SK-N-SH treated with all-trans-retinoic acid at 6 μM for 48 hours (cell line): ENCODE results near the gene STUM.

Experiments used
- ATAC-seq: fragments of 200-7000 bp; cut with Tn5 transposase; 3 replicates; pipeline ENCODE4 v1.9.1; 2020; ENCODE audit warnings: mild to moderate bottlenecking, moderate library complexity
- ARNTL ChIP-seq: fragments of 450-650 bp; formaldehyde crosslinking; IDR thresholded peaks from 2 replicates; pipeline ENCODE4 v1.5.0; 2020; ENCODE audit warnings: low read depth, mild to moderate bottlenecking, moderate library complexity, borderline replicate concordance
- CREB5 ChIP-seq: fragments of 250-450 bp; sonication (Bioruptor Pico); IDR thresholded peaks from 2 replicates; pipeline ENCODE4 v1.5.1; 2020; ENCODE audit warnings: low read depth, mild to moderate bottlenecking, moderate library complexity
- CSRNP3 ChIP-seq: fragments of 250-450 bp; sonication (Bioruptor Pico); IDR thresholded peaks from 2 replicates; pipeline ENCODE4 v1.5.1; 2021; ENCODE audit warnings: mild to moderate bottlenecking, moderate library complexity
- GLIS3 ChIP-seq: fragments of 250-450 bp; sonication (Bioruptor Pico); IDR thresholded peaks from 2 replicates; pipeline ENCODE4 v1.5.0; 2020; ENCODE audit warnings: mild to moderate bottlenecking, moderate library complexity
- ISL1 ChIP-seq: fragments of 250-450 bp; sonication (Bioruptor Pico); IDR thresholded peaks from 2 replicates; pipeline ENCODE4 v2.1.2; 2022; ENCODE audit warnings: mild to moderate bottlenecking, moderate library complexity
- OSR1 ChIP-seq: fragments of 250-450 bp; sonication (Bioruptor Pico); IDR thresholded peaks from 2 replicates; pipeline ENCODE4 v1.8.0; 2022; ENCODE audit warnings: moderate library complexity, mild to moderate bottlenecking, inconsistent platforms
- POU6F1 ChIP-seq: fragments of 250-450 bp; sonication (Bioruptor Pico); IDR thresholded peaks from 2 replicates; pipeline ENCODE4 v1.8.0; 2021; ENCODE audit warnings: low read depth, mild to moderate bottlenecking, moderate library complexity, borderline replicate concordance
- PPARA ChIP-seq: fragments of 250-450 bp; sonication (Bioruptor Pico); IDR thresholded peaks from 2 replicates; pipeline ENCODE4 v1.5.0; 2020; ENCODE audit warnings: mild to moderate bottlenecking, borderline replicate concordance
- RARB ChIP-seq: fragments of 250-450 bp; sonication (Bioruptor Pico); IDR thresholded peaks from 2 replicates; pipeline ENCODE4 v1.8.0; 2021; ENCODE audit warnings: mild to moderate bottlenecking, moderate library complexity
- SNAI2 ChIP-seq: fragments of 250-450 bp; sonication (Bioruptor Pico); IDR thresholded peaks from 2 replicates; pipeline ENCODE4 v1.5.0; 2020; ENCODE audit warnings: mild to moderate bottlenecking, moderate library complexity
- TCF4 ChIP-seq: fragments of 250-450 bp; sonication (Bioruptor Pico); IDR thresholded peaks from 2 replicates; pipeline ENCODE4 v1.8.0; 2021; ENCODE audit warnings: mild to moderate bottlenecking, moderate library complexity, borderline replicate concordance
- ZFP3 ChIP-seq: fragments of 250-450 bp; sonication (Bioruptor Pico); IDR thresholded peaks from 2 replicates; pipeline ENCODE4 v1.5.0; 2020; ENCODE audit warnings: mild to moderate bottlenecking, moderate library complexity
- ZFP30 ChIP-seq: fragments of 450-650 bp; formaldehyde crosslinking; IDR thresholded peaks from 2 replicates; pipeline ENCODE4 v1.5.0; 2022; ENCODE audit warnings: mild to moderate bottlenecking, moderate library complexity
- ZNF565 ChIP-seq: fragments of 450-650 bp; formaldehyde crosslinking; conservative IDR thresholded peaks from 2 replicates; pipeline ENCODE4 v1.5.0; 2020; ENCODE audit warnings: low read depth, mild to moderate bottlenecking, moderate library complexity
- ZNF70 ChIP-seq: fragments of 450-650 bp; formaldehyde crosslinking; IDR thresholded peaks from 2 replicates; pipeline ENCODE4 v1.5.0; 2020; ENCODE audit warnings: mild to moderate bottlenecking, moderate library complexity
- ZNF8 ChIP-seq: fragments of 450-650 bp; formaldehyde crosslinking; IDR thresholded peaks from 2 replicates; pipeline ENCODE4 v1.5.0; 2020; ENCODE audit warnings: mild to moderate bottlenecking, moderate library complexity
- TF ChIP-seq, protein P1 (sequence below): fragments of 250-450 bp; sonication (Bioruptor Pico); IDR thresholded peaks from 2 replicates; pipeline ENCODE4 v1.8.0; 2020; ENCODE audit warnings: mild to moderate bottlenecking, moderate library complexity, borderline replicate concordance
- TF ChIP-seq, protein P2 (sequence below): fragments of 250-450 bp; sonication (Bioruptor Pico); IDR thresholded peaks from 2 replicates; pipeline ENCODE4 v1.5.0; 2020; ENCODE audit warnings: mild to moderate bottlenecking, moderate library complexity

The STUM gene

DNA sequence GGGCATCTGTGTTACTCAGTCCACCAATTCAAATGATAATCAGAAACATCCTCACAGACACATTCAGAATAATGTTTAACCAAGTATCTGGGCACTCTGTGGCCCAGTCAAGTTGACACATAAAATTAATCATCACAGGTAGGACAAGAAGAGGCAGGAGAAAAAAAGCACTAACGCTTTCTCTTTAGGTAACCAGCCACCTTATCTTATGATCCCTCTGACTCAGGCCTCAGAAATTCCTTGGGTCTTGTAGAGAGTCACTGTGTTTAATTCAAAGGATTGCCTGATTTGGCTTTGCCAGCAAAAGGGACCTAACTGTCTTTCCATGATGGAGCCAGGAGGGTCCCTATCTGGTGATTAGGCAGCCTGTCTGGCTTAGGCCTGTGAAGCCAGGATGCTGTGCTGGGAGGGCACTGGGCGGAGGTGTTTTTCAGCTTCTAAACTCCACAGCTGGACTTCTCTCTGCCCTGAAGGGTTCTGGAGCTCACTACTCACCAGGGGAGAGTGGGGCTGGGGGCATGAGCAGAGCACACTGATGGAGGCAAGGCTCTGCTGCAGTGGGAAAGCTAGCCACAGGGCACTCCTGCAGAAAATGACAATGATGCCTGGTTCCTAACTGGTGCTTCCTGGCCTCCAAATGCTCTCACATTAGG, 36.4 kb upstream of the STUM start:
- no peak for TF ChIP-seq GLIS3 (CRISPR knock-in tag)
- TF ChIP-seq RARB (CRISPR knock-in tag), result no peak
- no peak for TF ChIP-seq OSR1 (CRISPR knock-in tag)
- TF ChIP-seq, protein P1, sequence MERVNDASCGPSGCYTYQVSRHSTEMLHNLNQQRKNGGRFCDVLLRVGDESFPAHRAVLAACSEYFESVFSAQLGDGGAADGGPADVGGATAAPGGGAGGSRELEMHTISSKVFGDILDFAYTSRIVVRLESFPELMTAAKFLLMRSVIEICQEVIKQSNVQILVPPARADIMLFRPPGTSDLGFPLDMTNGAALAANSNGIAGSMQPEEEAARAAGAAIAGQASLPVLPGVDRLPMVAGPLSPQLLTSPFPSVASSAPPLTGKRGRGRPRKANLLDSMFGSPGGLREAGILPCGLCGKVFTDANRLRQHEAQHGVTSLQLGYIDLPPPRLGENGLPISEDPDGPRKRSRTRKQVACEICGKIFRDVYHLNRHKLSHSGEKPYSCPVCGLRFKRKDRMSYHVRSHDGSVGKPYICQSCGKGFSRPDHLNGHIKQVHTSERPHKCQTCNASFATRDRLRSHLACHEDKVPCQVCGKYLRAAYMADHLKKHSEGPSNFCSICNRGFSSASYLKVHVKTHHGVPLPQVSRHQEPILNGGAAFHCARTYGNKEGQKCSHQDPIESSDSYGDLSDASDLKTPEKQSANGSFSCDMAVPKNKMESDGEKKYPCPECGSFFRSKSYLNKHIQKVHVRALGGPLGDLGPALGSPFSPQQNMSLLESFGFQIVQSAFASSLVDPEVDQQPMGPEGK (CRISPR knock-in tag), result no peak
- TF ChIP-seq ISL1 (CRISPR knock-in tag), result no peak
- TF ChIP-seq ZNF8, result no peak
- TF ChIP-seq PPARA (CRISPR knock-in tag), result no peak
- TF ChIP-seq CSRNP3, result no peak
- TF ChIP-seq, protein P2, sequence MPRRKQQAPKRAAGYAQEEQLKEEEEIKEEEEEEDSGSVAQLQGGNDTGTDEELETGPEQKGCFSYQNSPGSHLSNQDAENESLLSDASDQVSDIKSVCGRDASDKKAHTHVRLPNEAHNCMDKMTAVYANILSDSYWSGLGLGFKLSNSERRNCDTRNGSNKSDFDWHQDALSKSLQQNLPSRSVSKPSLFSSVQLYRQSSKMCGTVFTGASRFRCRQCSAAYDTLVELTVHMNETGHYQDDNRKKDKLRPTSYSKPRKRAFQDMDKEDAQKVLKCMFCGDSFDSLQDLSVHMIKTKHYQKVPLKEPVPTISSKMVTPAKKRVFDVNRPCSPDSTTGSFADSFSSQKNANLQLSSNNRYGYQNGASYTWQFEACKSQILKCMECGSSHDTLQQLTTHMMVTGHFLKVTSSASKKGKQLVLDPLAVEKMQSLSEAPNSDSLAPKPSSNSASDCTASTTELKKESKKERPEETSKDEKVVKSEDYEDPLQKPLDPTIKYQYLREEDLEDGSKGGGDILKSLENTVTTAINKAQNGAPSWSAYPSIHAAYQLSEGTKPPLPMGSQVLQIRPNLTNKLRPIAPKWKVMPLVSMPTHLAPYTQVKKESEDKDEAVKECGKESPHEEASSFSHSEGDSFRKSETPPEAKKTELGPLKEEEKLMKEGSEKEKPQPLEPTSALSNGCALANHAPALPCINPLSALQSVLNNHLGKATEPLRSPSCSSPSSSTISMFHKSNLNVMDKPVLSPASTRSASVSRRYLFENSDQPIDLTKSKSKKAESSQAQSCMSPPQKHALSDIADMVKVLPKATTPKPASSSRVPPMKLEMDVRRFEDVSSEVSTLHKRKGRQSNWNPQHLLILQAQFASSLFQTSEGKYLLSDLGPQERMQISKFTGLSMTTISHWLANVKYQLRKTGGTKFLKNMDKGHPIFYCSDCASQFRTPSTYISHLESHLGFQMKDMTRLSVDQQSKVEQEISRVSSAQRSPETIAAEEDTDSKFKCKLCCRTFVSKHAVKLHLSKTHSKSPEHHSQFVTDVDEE, result no peak
- no peak for TF ChIP-seq SNAI2 (CRISPR knock-in tag)
- TF ChIP-seq POU6F1 (CRISPR knock-in tag), result no peak
- no peak for TF ChIP-seq TCF4 (CRISPR knock-in tag)
- no peak for TF ChIP-seq ZNF70
- no peak for TF ChIP-seq CREB5 (CRISPR knock-in tag)
- ATAC-seq, result no peak

- no peak for TF ChIP-seq CREB5 (CRISPR knock-in tag)
- TF ChIP-seq PPARA (CRISPR knock-in tag), result no peak
- TF ChIP-seq ZNF8, result no peak
- no peak for TF ChIP-seq ZNF70
- no peak for TF ChIP-seq ZFP3
- TF ChIP-seq TCF4 (CRISPR knock-in tag), result no peak
- TF ChIP-seq ARNTL (CRISPR knock-in tag), result no peak
- no peak for TF ChIP-seq RARB (CRISPR knock-in tag)
- TF ChIP-seq GLIS3 (CRISPR knock-in tag), result no peak
- no peak for TF ChIP-seq ISL1 (CRISPR knock-in tag)
- TF ChIP-seq ZFP30 (CRISPR knock-in tag), result no peak
- TF ChIP-seq ZNF565, result no peak
- ATAC-seq, result no peak
Observed at GRCh38 chr1:226518375-226518774, 30.2 kb upstream of the STUM start.

DNA sequence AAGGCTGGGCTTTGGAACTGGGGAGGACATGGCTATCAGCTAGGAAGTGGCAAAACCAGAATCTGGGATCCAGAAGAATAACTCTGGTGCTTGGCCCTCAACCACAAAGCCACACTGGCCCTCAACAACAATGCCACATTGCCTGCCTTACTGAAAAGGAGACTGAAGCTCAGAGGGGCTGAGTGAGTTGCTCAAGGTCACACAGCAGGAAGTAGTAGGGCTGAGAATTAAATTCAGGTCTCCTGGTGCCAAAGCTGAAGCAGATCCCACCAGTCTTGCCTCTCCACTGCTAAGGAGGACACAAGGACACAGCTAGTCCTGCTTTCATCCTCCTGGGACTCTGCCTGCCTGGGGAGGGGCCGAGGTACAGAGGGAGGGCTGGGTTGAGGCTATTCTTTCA, 29.4 kb upstream of the STUM start:
- no peak for TF ChIP-seq ISL1 (CRISPR knock-in tag)
- ATAC-seq, result no peak
